DMS153 treated with DMSO at 0.1 percent for 48 hours (cell line): ENCODE results near the gene IFNL4.
"Not testable (repeated sequence)": the region's sequence is repeated elsewhere in the genome, so short reads cannot be mapped to it uniquely, and the experiment has no call there.

Experiments used
- DNase-seq: peaks from one replicate; lab custom pipeline; 2025; ENCODE audit not compliant: unreplicated experiment; lab: John Stamatoyannopoulos, UW

IFNL4 gene

DNA sequence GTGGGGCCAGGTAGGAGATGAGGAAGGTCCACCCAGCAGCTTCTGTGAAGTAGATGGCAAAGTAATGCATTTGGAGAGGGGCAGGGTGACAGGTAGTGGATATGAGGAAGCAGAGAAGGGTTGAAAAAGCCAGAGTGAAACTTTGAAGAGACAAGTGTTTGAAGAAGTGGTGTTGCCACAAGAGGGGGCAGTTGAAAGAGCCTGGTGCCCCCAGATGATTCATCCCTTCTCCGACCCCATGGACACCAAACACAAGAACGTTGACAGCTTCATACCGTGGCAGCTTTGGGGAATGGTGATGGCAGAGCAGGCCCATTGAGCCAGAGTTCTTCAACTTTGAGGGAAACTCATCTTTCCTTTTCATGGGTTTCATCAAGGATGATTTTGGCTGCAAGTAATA is 23.7 kb downstream of the IFNL4 start:
- DNase-seq: no peak

DNA sequence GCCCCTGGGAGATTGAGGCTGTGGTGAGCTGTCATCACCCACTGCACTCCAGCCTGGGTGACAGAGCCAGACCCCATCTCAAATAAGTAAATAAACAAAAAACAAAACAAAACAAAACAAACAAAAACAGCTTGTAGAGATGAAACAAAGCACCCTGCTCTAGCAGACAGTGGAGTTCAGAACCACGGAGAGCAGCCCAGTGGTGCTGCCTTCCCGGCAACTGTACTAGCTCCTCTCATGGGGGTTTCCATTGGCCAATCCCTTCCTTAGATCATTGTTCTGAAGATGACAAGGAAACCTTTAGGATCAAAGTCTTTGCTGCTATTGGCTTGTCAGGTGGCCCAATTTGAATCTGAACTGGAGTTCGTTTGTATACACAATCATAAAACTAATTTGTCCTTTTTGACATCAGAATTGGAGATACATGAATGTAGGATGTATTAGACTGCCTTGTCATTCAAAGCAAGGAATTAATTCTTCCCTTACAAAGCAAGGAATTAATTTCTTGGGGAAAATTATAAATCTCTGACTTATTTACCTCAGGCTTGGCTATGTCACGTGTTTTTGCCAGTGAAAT is 24.9 kb downstream of the IFNL4 start:
- DNase-seq: no peak

DNA sequence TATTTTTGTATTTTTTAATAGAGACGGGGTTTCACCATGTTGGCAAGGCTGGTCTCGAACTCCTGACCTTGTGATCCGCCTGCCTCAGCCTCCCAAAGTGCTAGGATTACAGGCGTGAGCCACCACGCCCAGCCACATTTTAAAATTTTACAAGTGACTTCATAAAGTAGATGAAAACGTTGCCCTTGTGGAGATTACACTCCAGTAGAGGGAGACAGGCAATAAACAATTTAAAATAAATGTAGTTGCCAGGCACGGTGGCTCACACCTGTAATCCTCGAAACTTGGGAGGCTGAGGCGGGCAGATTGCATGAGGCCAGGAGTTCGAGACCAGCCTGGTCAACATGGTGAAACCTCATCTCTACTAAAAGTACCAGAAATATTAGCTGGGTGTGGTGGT is 29.5 kb downstream of the IFNL4 start:
- not testable (repeated sequence) for DNase-seq

- no peak for DNase-seq
Measured at GRCh38 chr19:39218230-39219007, 30.2 kb downstream of the IFNL4 start.

GRCh38 chr19:39217094-39217493 is 31.6 kb downstream of the IFNL4 start:
- no peak for DNase-seq

GRCh38 chr19:39215323-39215722 is 33.3 kb downstream of the IFNL4 start:
- DNase-seq: not testable (repeated sequence)

DNA sequence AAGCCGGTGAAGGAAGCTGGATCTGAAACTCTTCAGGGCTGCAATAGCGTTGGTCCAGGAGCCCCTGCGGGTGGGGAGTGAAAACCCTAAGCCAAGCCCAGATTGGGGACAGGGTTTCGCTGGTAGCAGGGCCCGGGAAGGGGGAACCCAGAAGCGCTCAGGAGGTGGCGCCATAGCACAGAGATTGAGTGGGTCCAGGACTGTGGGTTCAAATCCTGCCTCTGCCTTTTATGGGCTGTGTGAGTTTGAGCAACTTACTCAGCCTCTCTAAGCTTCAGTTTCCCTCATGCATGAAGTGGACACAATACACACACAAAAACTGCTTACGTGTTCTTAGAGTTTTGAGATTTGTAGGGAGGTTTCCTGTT is 36.3 kb downstream of the IFNL4 start:
- no peak for DNase-seq

GRCh38 chr19:39211731-39212374 is 36.8 kb downstream of the IFNL4 start:
- DNase-seq: no peak

- no peak for DNase-seq
Measured at GRCh38 chr19:39209196-39209595, 39.5 kb downstream of the IFNL4 start.

GRCh38 chr19:39208175-39208795 is 40.4 kb downstream of the IFNL4 start:
- DNase-seq: no peak

DNA sequence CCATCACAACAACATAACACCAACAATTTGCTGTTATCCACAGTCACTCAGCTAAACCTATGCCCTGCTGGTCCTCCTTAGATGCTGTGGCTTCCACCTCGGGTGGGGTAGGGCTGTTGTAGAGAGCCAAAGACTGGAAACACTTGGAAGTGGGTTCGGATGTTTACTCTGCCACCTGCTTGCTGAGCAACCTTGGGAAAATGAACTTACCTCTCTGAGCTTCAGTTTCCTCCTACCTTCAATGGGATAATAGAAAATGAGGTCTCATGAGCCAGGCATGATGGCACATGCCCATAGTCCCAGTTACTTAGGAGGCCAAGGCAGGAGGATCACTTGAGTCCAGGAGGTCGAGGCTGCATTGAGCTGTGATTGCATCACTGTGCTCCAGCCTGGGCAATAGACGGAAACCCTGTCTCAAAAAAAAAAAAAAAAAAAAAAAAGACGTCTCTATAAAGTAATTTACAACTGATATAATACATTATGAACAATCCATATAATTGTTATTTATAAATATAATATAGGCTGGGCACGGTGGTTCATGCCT is 41.3 kb downstream of the IFNL4 start:
- DNase-seq: no peak

DNA sequence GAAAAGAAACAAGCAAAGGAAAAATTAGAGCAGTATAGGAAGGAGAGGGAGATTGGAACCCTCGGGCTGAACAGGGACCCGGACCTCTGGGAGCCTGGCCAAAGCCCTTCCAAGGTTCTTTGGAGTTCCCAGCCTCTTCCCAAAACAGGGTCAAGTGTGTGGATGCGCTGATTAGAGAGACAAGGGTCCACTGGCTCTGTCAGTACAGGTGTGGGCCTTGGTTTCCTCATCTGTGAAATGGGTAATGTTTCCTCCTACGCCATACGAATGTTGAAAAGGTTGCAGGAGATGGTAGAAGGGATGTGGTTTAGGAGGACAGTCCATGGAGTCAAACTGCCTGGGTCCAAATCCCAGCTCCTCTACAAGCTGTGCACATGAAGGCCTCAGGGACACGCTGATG is 42.5 kb downstream of the IFNL4 start:
- DNase-seq: no peak

GRCh38 chr19:39205449-39205764 is 43.2 kb downstream of the IFNL4 start:
- DNase-seq: no peak

DNA sequence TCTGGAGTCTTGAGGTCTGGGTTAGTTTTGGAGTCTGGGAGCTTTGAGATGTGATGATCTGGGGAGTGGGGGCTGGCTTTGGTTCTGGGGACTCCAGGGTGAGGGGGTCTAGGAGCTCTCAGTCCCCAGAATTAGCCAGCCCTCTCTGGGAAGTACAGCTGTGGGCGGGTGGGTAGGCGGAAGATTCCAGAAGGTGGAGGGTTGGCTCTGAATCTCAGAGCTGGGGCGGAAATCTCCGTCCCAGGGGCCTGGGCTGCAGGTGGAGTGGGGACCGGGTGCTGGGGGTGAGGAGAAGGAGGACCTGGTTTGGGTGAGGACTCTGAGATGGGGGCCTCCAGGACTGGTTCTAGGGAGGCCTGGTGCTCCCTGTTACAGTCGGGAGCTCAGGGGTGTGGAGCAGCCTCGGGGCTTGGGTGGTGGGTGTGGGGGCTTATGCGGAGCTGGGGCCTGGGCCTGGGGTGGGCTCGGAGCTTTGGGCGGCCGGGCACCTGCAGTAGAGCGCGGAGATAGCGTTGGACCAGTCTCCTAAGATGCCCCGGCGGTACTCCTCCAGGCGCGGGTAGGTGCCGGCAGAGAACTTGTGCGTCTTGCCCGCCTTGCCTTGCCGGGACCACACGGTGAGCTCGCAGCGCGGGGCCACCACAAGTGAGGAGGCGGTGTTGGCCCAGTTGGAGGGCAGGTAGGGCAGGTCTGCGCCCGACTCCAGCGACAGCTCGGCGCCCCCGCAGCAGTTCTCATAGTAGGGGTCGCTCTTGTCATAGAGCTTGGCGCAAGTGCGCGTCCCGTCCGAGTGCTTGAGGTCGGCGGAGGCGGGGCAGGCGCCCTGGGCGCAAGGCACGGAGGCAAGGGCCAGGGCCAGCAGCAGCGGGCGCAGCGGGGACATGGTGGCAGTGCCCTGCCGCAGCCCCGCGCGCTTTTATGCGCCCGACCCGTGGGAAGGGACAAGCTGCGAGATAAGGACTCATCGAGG is 45.0 kb downstream of the IFNL4 start, which contains the start of gene SYCN:
Gene SYCN, minus strand, starts transcription at position 892 of the 970 bp plus-strand sequence. Its CDS starts 9 bp downstream, at position 883.
- no peak for DNase-seq

DNA sequence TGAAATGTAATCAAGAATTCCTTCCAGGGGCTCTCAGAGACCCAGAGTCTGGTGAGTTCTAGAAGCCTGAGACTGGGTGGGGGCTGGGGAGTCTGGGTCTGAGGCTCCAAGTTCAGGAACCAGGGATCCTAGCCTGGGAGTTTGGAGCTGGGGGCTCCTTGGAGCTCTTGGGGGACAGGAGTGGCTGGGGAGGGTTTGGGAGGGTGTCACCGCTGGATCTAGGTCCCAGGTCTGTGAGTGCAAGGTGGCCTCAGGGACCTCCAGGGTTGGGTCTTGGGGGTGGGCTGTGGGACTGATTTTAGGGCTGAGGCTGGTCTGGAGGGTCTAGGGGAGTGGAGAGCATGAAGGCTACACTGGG is 45.7 kb downstream of the IFNL4 start:
- DNase-seq: no peak

DNA sequence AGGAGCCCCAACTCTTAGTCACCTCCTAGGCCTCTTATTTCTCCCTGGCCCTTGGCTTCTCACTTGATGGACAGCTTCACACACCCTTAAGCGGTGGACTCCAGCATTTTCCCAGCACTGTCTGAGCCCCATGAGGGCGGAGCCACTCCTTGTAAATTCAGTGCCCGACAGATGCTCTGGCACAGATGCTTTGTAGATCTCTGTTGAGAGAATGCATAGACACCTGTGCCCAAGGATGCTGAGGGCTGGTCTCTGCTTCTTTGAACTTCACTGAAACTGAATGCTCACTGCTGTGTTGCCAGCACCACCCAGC is 47.9 kb downstream of the IFNL4 start:
- DNase-seq: no peak

GRCh38 chr19:39200066-39200802 is 48.4 kb downstream of the IFNL4 start:
- DNase-seq: no peak

DNA sequence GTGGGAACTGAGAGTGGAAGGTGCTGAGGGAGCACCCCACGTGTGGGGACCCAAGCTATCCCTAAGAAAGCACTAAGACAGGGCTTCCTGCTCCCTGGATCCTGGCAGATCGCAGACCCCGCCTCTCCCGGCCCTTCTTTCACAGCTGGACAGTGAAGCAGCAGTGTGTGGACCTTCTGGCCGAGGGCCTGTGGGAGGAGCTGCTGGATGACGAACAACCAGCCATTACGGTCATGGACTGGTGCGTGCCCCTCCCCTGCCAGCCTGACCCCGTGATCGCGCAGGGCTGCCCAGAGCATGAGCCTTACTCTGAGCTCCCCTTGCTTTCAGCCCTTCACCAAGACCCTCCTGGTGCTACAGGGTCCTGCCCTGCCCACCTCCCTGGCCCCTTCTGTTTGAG is 49.6 kb downstream of the IFNL4 start:
- DNase-seq: no peak

GRCh38 chr19:39197808-39198207 is 50.8 kb downstream of the IFNL4 start:
- no peak for DNase-seq
